ENCODE measurements around the gene ALG10B.

The ALG10B gene, protein sequence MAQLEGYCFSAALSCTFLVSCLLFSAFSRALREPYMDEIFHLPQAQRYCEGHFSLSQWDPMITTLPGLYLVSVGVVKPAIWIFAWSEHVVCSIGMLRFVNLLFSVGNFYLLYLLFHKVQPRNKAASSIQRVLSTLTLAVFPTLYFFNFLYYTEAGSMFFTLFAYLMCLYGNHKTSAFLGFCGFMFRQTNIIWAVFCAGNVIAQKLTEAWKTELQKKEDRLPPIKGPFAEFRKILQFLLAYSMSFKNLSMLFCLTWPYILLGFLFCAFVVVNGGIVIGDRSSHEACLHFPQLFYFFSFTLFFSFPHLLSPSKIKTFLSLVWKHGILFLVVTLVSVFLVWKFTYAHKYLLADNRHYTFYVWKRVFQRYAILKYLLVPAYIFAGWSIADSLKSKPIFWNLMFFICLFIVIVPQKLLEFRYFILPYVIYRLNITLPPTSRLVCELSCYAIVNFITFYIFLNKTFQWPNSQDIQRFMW

DNA sequence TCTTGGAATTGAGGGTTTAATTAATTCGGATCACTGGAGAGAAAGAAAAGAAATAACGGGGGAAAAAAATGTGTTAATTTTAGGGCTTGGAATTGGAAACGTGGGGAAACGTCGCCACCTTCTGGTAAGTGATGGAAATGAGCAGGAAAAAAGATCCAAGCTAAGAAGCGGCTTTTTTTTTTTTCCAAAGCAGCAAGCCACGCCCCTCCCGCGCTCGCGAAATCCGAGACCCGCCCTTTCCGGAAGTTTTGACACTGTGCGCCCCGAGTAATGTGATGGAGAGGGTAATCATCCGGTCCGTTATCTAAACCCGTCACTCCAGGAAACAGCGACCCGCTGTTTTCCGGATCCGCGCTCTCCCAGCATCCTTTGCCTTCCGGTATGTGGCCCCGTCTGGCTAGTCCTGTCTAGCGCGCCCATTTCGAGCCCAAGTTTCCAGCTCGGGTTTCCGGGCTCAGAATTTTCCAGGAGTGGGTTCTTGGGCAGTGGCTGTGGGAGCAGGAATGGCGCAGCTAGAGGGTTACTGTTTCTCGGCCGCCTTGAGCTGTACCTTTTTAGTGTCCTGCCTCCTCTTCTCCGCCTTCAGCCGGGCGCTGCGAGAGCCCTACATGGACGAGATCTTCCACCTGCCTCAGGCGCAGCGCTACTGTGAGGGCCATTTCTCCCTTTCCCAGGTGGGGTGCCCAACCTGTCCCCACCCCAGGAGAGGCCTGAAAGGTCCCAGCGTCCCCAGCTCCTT, at the start of gene ALG10B:
Gene ALG10B, plus strand, starts transcription at position 384 of the 739 bp plus-strand sequence. Its CDS starts 120 bp downstream, at position 504.
- TF ChIP-seq, protein P1, sequence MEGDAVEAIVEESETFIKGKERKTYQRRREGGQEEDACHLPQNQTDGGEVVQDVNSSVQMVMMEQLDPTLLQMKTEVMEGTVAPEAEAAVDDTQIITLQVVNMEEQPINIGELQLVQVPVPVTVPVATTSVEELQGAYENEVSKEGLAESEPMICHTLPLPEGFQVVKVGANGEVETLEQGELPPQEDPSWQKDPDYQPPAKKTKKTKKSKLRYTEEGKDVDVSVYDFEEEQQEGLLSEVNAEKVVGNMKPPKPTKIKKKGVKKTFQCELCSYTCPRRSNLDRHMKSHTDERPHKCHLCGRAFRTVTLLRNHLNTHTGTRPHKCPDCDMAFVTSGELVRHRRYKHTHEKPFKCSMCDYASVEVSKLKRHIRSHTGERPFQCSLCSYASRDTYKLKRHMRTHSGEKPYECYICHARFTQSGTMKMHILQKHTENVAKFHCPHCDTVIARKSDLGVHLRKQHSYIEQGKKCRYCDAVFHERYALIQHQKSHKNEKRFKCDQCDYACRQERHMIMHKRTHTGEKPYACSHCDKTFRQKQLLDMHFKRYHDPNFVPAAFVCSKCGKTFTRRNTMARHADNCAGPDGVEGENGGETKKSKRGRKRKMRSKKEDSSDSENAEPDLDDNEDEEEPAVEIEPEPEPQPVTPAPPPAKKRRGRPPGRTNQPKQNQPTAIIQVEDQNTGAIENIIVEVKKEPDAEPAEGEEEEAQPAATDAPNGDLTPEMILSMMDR (IDR thresholded peaks at IDR 0.05; ENCODE audit: insufficient read depth, low read length, poor library complexity, severe bottlenecking) = peak; percentile 36
- TF ChIP-seq EZH2phosphoT487 (conservative IDR thresholded peaks at IDR 0.05; ENCODE audit: low read length) = no peak
- H3K4me2 ChIP-seq (ENCODE audit: low read depth, low read length, poor library complexity, severe bottlenecking) = peak within 1 kb of the TSS; percentile 92
- peak within 1 kb of the TSS; percentile 90 for H3K9ac ChIP-seq (ENCODE audit: low read length)
- no peaks in the 10 kb centered on the region for H3K9me3 ChIP-seq (ENCODE audit: insufficient read depth, low read length)
- peak within 1 kb of the TSS; percentile 55 for H3K27ac ChIP-seq (ENCODE audit: low read depth, low read length)
- H2AFZ ChIP-seq (ENCODE audit: low read depth, low read length, severe bottlenecking) = peak within 1 kb of the TSS; percentile 100
- no peaks in the 10 kb centered on the region for H3K27me3 ChIP-seq (ENCODE audit: low read length)
- H3K36me3 ChIP-seq (ENCODE audit: low read length) = no peaks in the 10 kb centered on the region; the same call in 1 of the 2 replicates
- H4K20me1 ChIP-seq (ENCODE audit: low read depth, low read length) = no peaks in the 10 kb centered on the region
- peaks cover 9% of the 10 kb centered on the region for H3K79me2 ChIP-seq (ENCODE audit: insufficient read depth, low read length)
- H3K4me3 ChIP-seq (ENCODE audit: insufficient read depth, low read length, poor library complexity, severe bottlenecking) = peak within 1 kb of the TSS; percentile 79
- H3K9me2 ChIP-seq (replicated peaks; ENCODE audit: insufficient read depth, low read length) = no peaks in the 10 kb centered on the region
- H3F3A ChIP-seq (ENCODE audit: insufficient read depth) = no peaks in the 10 kb centered on the region

DNA sequence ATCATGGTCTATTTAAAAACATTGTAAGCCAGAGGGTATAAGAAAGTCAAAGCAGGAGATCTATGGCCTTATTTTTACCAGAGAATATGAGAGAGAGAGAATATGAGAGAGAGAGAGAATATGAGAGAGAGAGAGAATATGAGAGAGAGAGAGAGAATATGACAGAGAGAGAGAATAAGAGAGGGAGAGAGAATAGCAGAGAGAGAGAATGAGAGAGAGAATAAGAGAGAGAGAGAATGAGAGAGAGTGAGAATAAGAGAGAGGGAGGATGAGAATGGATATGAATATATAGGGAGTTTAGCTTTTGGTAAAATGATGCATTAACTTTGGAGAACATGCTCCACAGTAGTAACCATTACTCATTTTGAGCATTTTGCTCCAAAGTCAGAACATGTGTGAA, 48.0 kb upstream of the ALG10B start:
- TF ChIP-seq EZH2phosphoT487 (conservative IDR thresholded peaks at IDR 0.05; ENCODE audit: low read length) = no peak
- no peaks in the 10 kb centered on the region for H3K79me2 ChIP-seq (ENCODE audit: insufficient read depth, low read length)
- H3K27me3 ChIP-seq (ENCODE audit: low read length) = no peaks in the 10 kb centered on the region
- H3K27ac ChIP-seq (ENCODE audit: low read depth, low read length) = no peak overlapping the region
- no peak overlapping the region for H3K4me3 ChIP-seq (ENCODE audit: insufficient read depth, low read length, poor library complexity, severe bottlenecking)
- no peak overlapping the region for H3K9ac ChIP-seq (ENCODE audit: low read length)
- no peaks in the 10 kb centered on the region for H3F3A ChIP-seq (ENCODE audit: insufficient read depth)
- no peaks in the 10 kb centered on the region for H3K9me2 ChIP-seq (replicated peaks; ENCODE audit: insufficient read depth, low read length)
- no peaks in the 10 kb centered on the region for H3K9me3 ChIP-seq (ENCODE audit: insufficient read depth, low read length)
- H2AFZ ChIP-seq (ENCODE audit: low read depth, low read length, severe bottlenecking) = no peak overlapping the region
- H4K20me1 ChIP-seq (ENCODE audit: low read depth, low read length) = no peaks in the 10 kb centered on the region
- no peaks in the 10 kb centered on the region for H3K36me3 ChIP-seq (ENCODE audit: low read length)
- no peak overlapping the region for H3K4me2 ChIP-seq (ENCODE audit: low read depth, low read length, poor library complexity, severe bottlenecking)

DNA sequence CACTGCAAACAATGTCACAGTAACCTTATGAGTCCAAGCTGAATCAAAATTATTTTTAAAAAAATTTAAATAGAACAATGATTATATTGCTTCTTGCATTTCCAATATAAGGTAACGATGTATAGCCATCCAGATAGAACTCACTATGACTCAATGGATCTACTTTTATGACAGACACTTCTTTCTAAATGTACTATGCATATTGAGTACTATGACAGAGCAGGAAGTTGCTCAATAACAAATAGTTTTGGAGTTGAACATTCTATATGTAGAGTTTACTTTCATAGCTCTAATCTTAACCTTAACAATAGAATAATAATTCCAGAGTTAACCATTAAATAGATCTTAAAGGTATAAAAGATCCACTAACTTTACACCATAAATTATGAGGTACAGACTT, 46.7 kb upstream of the ALG10B start:
- no peak overlapping the region for H3K9ac ChIP-seq (ENCODE audit: low read length)
- H3K9me2 ChIP-seq (replicated peaks; ENCODE audit: insufficient read depth, low read length) = no peaks in the 10 kb centered on the region
- no peaks in the 10 kb centered on the region for H3K79me2 ChIP-seq (ENCODE audit: insufficient read depth, low read length)
- no peaks in the 10 kb centered on the region for H3K9me3 ChIP-seq (ENCODE audit: insufficient read depth, low read length)
- H3F3A ChIP-seq (ENCODE audit: insufficient read depth) = no peaks in the 10 kb centered on the region
- H3K4me2 ChIP-seq (ENCODE audit: low read depth, low read length, poor library complexity, severe bottlenecking) = no peak overlapping the region
- H3K36me3 ChIP-seq (ENCODE audit: low read length) = no peaks in the 10 kb centered on the region
- no peak overlapping the region for H3K27ac ChIP-seq (ENCODE audit: low read depth, low read length)
- H4K20me1 ChIP-seq (ENCODE audit: low read depth, low read length) = no peaks in the 10 kb centered on the region
- H3K27me3 ChIP-seq (ENCODE audit: low read length) = no peaks in the 10 kb centered on the region
- H3K4me3 ChIP-seq (ENCODE audit: insufficient read depth, low read length, poor library complexity, severe bottlenecking) = no peak overlapping the region
- no peak overlapping the region for H2AFZ ChIP-seq (ENCODE audit: low read depth, low read length, severe bottlenecking)
- TF ChIP-seq EZH2phosphoT487 (conservative IDR thresholded peaks at IDR 0.05; ENCODE audit: low read length) = no peak
- TF ChIP-seq, protein P1 (IDR thresholded peaks at IDR 0.05; ENCODE audit: insufficient read depth, low read length, poor library complexity, severe bottlenecking) = no peak

Data from SU-DHL-6 (cell line).